WTC11 (cell line): ENCODE measurements around the gene BCLAF1. TPM values are rescaled to one million over a fixed set of nuclear protein-coding genes. Genes with fewer than 3 reads are reported as not detected.

Experiments
- ATAC-seq: fragments of 200-7000 bp; cut with Tn5 transposase; 2 replicates; pipeline ENCODE4 v1.10.0; 2021; ENCODE audit warnings: mild to moderate bottlenecking, moderate library complexity
- CTCF ChIA-PET: fragments of 300-600 bp; sonication (Branson Sonifier 250); formaldehyde crosslinking; loops from one replicate; lab custom pipeline; 2021; ENCODE audit warnings: antibody characterized with exemption; lab: Charles Lee
- POLR2A ChIA-PET: fragments of 350-600 bp; sonication (Branson Sonifier 250); formaldehyde crosslinking; loops from one replicate; lab custom pipeline; 2021; ENCODE audit warnings: antibody characterized with exemption; lab: Charles Lee
- DNase-seq: peaks from one replicate; pipeline ENCODE4 v3.0.0; 2021; ENCODE audit warnings: low spot score
- H3K27ac Mint-ChIP-seq: 2 replicates; pipeline ENCODE4 v1.8.0; 2021; ENCODE audit warnings: mixed read lengths
- H3K27me3 Mint-ChIP-seq: 2 replicates; pipeline ENCODE4 v1.8.0; 2021; ENCODE audit warnings: low read depth, mild to moderate bottlenecking, moderate library complexity, mixed read lengths
- H3K36me3 Mint-ChIP-seq: 2 replicates; pipeline ENCODE4 v1.8.0; 2021; ENCODE audit warnings: mixed read lengths
- H3K4me1 Mint-ChIP-seq: 2 replicates; pipeline ENCODE4 v1.8.0; 2022; ENCODE audit warnings: mixed read lengths
- H3K4me3 Mint-ChIP-seq: 2 replicates; pipeline ENCODE4 v1.8.0; 2021; ENCODE audit warnings: mild to moderate bottlenecking, moderate library complexity, mixed read lengths
- H3K9me3 Mint-ChIP-seq: 2 replicates; pipeline ENCODE4 v1.8.0; 2021; ENCODE audit warnings: mixed read lengths
- ERG ChIP-seq: fragments of 250-450 bp; sonication (Bioruptor Pico); IDR thresholded peaks from 2 replicates; pipeline ENCODE4 v1.8.0; 2021; ENCODE audit warnings: mild to moderate bottlenecking
- ESRRA ChIP-seq: sonication (generic); formaldehyde crosslinking; IDR thresholded peaks from 2 replicates; pipeline ENCODE4 v1.8.1; 2022; ENCODE audit warnings: mild to moderate bottlenecking, missing genetic modification reagents, borderline replicate concordance
- IRF2 ChIP-seq: sonication (generic); formaldehyde crosslinking; IDR thresholded peaks from 2 replicates; pipeline ENCODE4 v1.8.0; 2022; ENCODE audit warnings: low read depth, missing genetic modification reagents, borderline replicate concordance
- TEAD1 ChIP-seq: sonication (generic); formaldehyde crosslinking; IDR thresholded peaks from 2 replicates; pipeline ENCODE4 v1.8.0; 2022; ENCODE audit warnings: mild to moderate bottlenecking, missing genetic modification reagents
- total RNA-seq: library from RNA; stranded (reverse); gene quantifications from 3 replicates; pipeline ENCODE4 v1.2.3, GENCODE V29; 2021
- TF ChIP-seq, protein P1 (sequence below): fragments of 250-450 bp; sonication (Bioruptor Pico); IDR thresholded peaks from 2 replicates; pipeline ENCODE4 v1.9.0; 2021; ENCODE audit warnings: moderate library complexity, mild to moderate bottlenecking, inconsistent platforms, borderline replicate concordance
- TF ChIP-seq, protein P2 (sequence below): sonication (generic); formaldehyde crosslinking; IDR thresholded peaks from 2 replicates; pipeline ENCODE4 v1.8.1; 2023; ENCODE audit warnings: mild to moderate bottlenecking, missing genetic modification reagents

BCLAF1 gene
- total RNA-seq, 1 experiment from 2014 or later: 184 TPM

GRCh38 chr6:136209496-136209895, 80.2 kb downstream of the BCLAF1 start (continued):
- no peak for TF ChIP-seq ERG (CRISPR knock-in tag)
- TF ChIP-seq IRF2 (CRISPR knock-in tag): no peak
- TF ChIP-seq ESRRA (CRISPR knock-in tag): no peak

GRCh38 chr6:136208783-136209182, 80.9 kb downstream of the BCLAF1 start:
- ChIA-PET CTCF (no interaction called here), POLR2A (no interaction called here)
- H3K36me3 Mint-ChIP-seq: no peaks in the 10 kb centered on the region

More at GRCh38 chr6:136208783-136209182, 80.9 kb downstream of the BCLAF1 start:
- no peak overlapping the region for H3K4me3 Mint-ChIP-seq
- DNase-seq (no peak), ATAC-seq (peak; percentile 39; the same call in 1 of the 2 replicates)
- no peaks in the 10 kb centered on the region for H3K4me1 Mint-ChIP-seq
- H3K9me3 Mint-ChIP-seq: no peaks in the 10 kb centered on the region; the same call in 1 of the 2 replicates
- no peaks in the 10 kb centered on the region for H3K27me3 Mint-ChIP-seq
- TF ChIP-seq, protein P1, sequence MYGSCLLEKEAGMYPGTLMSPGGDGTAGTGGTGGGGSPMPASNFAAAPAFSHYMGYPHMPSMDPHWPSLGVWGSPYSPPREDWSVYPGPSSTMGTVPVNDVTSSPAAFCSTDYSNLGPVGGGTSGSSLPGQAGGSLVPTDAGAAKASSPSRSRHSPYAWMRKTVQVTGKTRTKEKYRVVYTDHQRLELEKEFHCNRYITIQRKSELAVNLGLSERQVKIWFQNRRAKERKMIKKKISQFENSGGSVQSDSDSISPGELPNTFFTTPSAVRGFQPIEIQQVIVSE: no peak
- TF ChIP-seq, protein P2, sequence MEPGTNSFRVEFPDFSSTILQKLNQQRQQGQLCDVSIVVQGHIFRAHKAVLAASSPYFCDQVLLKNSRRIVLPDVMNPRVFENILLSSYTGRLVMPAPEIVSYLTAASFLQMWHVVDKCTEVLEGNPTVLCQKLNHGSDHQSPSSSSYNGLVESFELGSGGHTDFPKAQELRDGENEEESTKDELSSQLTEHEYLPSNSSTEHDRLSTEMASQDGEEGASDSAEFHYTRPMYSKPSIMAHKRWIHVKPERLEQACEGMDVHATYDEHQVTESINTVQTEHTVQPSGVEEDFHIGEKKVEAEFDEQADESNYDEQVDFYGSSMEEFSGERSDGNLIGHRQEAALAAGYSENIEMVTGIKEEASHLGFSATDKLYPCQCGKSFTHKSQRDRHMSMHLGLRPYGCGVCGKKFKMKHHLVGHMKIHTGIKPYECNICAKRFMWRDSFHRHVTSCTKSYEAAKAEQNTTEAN (CRISPR knock-in tag): no peak
- TF ChIP-seq TEAD1 (CRISPR knock-in tag): no peak
- H3K27ac Mint-ChIP-seq: no peak overlapping the region

Other genes with a start within 250 kb of the BCLAF1 start
- gene MTFR2, start 39.5 kb downstream of the BCLAF1 start, total RNA-seq: 8.2 to 8.5 TPM (median 8.5 TPM) in 3 replicates